Nephron (organoid): Measurements from ENCODE around the gene USP32.
A peak's percentile ranks its signal among the peaks of the same experiment; 100 is the strongest.
"Not testable (repeated sequence)": the region's sequence is repeated elsewhere in the genome, so short reads cannot be mapped to it uniquely, and the experiment has no call there.

Experiments used
- H3K27ac Mint-ChIP-seq, 3 experiments: 2 replicates each; pipeline ENCODE4 v1.8.0; 2020; ENCODE audit warnings: mixed read lengths in 3 of 3, mild to moderate bottlenecking in 2 of 3, moderate library complexity in 1 of 3
- H3K27me3 Mint-ChIP-seq: 2 replicates; pipeline ENCODE4 v1.8.0; 2021; ENCODE audit warnings: low read depth, mild to moderate bottlenecking, moderate library complexity, mixed read lengths
- H3K36me3 Mint-ChIP-seq: 2 replicates; pipeline ENCODE4 v1.8.0; 2020; ENCODE audit warnings: low read depth, mixed read lengths
- H3K4me1 Mint-ChIP-seq: 2 replicates; pipeline ENCODE4 v1.8.0; 2020; ENCODE audit warnings: mixed read lengths
- H3K4me3 Mint-ChIP-seq, 3 experiments: 2 replicates each; pipeline ENCODE4 v1.8.0; 2020; ENCODE audit warnings: mild to moderate bottlenecking in 3 of 3, mixed read lengths in 3 of 3, moderate library complexity in 2 of 3
- H3K9me3 Mint-ChIP-seq: 2 replicates; pipeline ENCODE4 v1.8.0; 2020; ENCODE audit warnings: mixed read lengths
- CTCF ChIP-seq, 3 experiments: fragments of 200-600 bp; sonication (generic); IDR thresholded peaks; one replicate each; pipeline ENCODE4 v1.5.0; 2021; ENCODE audit warnings: antibody characterized with exemption in 3 of 3; ENCODE audit not compliant: unreplicated experiment in 3 of 3

The USP32 gene

GRCh38 chr17:60318326-60318725, 73.6 kb downstream of the USP32 start:
- Mint-ChIP-seq H3K27me3 (no peaks in the 10 kb centered on the region), H3K4me1 (no peaks in the 10 kb centered on the region), H3K27ac (peak overlapping the region in 1 of 3 experiments; percentile 55), H3K9me3 (no peaks in the 10 kb centered on the region), H3K36me3 (no peaks in the 10 kb centered on the region), H3K4me3 (no peak overlapping the region)
- TF ChIP-seq CTCF (IDR thresholded peaks at IDR 0.05; ENCODE audit: unreplicated experiment in 3 of 3) = no peak

- TF ChIP-seq CTCF (IDR thresholded peaks at IDR 0.05; ENCODE audit: unreplicated experiment in 3 of 3) = no peak
- no peaks in the 10 kb centered on the region for H3K4me1 Mint-ChIP-seq
- H3K36me3 Mint-ChIP-seq = peaks cover 2% of the 10 kb centered on the region
- no peak overlapping the region for H3K27ac Mint-ChIP-seq
- no peaks in the 10 kb centered on the region for H3K9me3 Mint-ChIP-seq
- no peak overlapping the region for H3K4me3 Mint-ChIP-seq
- H3K27me3 Mint-ChIP-seq = no peaks in the 10 kb centered on the region
Observed at GRCh38 chr17:60315650-60316049, 76.3 kb downstream of the USP32 start.

GRCh38 chr17:60314900-60315299, 77.0 kb downstream of the USP32 start:
- H3K9me3 Mint-ChIP-seq, H3K36me3 Mint-ChIP-seq, H3K4me3 Mint-ChIP-seq, H3K27me3 Mint-ChIP-seq, H3K27ac Mint-ChIP-seq, H3K4me1 Mint-ChIP-seq: not testable (repeated sequence)

- Mint-ChIP-seq H3K9me3 (no peaks in the 10 kb centered on the region), H3K4me1 (no peaks in the 10 kb centered on the region), H3K27ac (no peak overlapping the region), H3K4me3 (no peak overlapping the region), H3K27me3 (no peaks in the 10 kb centered on the region), H3K36me3 (peaks cover 8% of the 10 kb centered on the region)
- TF ChIP-seq CTCF (IDR thresholded peaks at IDR 0.05; ENCODE audit: unreplicated experiment in 3 of 3) = no peak
Observed at GRCh38 chr17:60314423-60314822, 77.5 kb downstream of the USP32 start.

GRCh38 chr17:60311936-60312335, 80.0 kb downstream of the USP32 start:
- TF ChIP-seq CTCF (IDR thresholded peaks at IDR 0.05; ENCODE audit: unreplicated experiment in 3 of 3) = no peak
- H3K27me3 Mint-ChIP-seq = no peaks in the 10 kb centered on the region
- H3K4me3 Mint-ChIP-seq = no peak overlapping the region
- no peaks in the 10 kb centered on the region for H3K9me3 Mint-ChIP-seq
- H3K27ac Mint-ChIP-seq = no peak overlapping the region
- peaks cover 27% of the 10 kb centered on the region for H3K36me3 Mint-ChIP-seq
- H3K4me1 Mint-ChIP-seq = no peaks in the 10 kb centered on the region

- Mint-ChIP-seq H3K27ac (no peak overlapping the region), H3K9me3 (no peaks in the 10 kb centered on the region), H3K27me3 (no peaks in the 10 kb centered on the region), H3K36me3 (peaks cover 31% of the 10 kb centered on the region), H3K4me1 (no peaks in the 10 kb centered on the region), H3K4me3 (no peak overlapping the region)
- no peak for TF ChIP-seq CTCF (IDR thresholded peaks at IDR 0.05; ENCODE audit: unreplicated experiment in 3 of 3)
Observed at GRCh38 chr17:60311186-60311585, 80.7 kb downstream of the USP32 start.
